GM12801 (cell line): ENCODE results near the gene PHF20.

Experiments
- TF ChIP-seq, protein P1 (sequence below): IDR thresholded peaks from one replicate; pipeline ENCODE4 v1.5.1; 2011; ENCODE audit warnings: control low read depth; ENCODE audit not compliant: insufficient read length; ENCODE audit errors: extremely low read depth

PHF20 gene

DNA sequence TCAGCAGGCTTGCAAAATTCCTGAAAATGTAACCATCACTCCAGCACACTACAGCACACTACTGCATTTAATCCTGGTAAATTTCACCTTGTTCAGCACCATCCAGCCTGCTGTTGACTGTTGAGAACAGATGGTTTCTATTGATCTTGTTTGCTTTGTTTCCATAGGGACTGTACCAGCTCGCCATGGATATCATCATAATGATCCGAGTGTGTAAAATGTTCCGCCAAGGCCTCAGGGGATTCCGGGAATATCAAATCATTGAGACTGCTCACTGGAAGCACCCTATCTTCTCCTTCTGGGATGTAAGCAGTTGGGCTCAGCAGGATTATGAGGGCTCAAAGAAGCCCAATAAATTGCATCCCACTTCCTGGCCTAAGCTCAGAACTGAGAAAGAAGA is 200.6 kb downstream of the PHF20 start:
- TF ChIP-seq, protein P1, sequence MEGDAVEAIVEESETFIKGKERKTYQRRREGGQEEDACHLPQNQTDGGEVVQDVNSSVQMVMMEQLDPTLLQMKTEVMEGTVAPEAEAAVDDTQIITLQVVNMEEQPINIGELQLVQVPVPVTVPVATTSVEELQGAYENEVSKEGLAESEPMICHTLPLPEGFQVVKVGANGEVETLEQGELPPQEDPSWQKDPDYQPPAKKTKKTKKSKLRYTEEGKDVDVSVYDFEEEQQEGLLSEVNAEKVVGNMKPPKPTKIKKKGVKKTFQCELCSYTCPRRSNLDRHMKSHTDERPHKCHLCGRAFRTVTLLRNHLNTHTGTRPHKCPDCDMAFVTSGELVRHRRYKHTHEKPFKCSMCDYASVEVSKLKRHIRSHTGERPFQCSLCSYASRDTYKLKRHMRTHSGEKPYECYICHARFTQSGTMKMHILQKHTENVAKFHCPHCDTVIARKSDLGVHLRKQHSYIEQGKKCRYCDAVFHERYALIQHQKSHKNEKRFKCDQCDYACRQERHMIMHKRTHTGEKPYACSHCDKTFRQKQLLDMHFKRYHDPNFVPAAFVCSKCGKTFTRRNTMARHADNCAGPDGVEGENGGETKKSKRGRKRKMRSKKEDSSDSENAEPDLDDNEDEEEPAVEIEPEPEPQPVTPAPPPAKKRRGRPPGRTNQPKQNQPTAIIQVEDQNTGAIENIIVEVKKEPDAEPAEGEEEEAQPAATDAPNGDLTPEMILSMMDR, result no peak

DNA sequence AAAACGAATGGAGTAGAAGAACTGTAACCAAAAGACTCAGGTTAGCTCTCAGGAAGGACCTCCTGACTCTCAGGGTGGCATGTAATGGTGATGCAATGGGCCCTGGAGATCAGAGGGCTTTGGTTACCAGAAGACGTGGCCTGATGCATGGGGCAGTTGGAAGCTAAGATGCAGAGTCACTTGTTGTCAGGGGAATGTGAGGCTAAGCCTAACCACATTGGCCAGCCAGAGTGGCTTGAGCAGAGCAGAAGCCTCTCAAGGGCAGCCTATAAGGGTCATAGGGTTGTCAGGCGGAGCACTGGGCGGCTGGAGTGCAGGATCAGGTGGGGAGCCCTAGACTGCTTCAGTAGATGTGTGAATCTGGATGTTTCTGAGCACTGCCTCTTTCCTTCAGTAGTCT is 202.4 kb downstream of the PHF20 start:
- TF ChIP-seq, protein P1, result no peak

DNA sequence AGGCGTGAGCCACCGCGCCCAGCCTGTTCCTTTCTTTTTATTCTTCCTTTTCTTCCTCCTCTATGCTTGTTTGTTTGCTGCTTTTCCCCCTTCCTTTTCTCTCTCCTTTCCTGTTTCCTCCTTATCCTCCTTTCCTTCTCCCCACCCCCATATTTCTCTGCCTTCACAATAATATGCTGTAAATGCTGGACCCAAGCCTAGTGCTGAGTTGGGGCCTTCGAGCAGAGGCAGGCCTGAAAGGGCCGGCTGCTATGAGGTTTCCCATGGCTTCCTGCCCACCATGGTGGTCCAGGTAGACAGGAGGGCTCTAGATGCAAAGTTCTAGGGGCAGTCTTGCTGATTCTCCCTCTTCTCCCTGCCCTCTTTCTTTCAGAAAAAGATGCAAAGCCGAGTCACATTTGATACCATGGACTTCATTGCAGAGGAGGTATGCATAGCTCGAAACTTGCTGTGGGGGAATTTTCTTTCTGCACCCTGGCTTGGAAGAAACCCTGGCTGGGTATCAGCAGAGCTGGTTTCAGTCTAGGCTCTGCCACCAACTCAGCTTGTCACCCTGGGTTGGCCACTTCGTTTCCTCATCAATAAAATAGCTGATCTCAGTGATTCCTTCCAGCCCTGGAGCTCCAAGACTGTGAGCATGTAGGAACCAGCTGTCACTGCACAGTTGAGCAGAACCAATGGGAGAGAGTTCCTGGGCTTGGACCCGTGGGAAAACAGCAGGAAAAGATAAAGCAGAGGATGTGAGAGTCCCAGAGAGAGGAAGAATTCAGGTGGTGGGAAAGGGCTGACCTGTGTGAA is 204.0 kb downstream of the PHF20 start:
- TF ChIP-seq, protein P1, result no peak

DNA sequence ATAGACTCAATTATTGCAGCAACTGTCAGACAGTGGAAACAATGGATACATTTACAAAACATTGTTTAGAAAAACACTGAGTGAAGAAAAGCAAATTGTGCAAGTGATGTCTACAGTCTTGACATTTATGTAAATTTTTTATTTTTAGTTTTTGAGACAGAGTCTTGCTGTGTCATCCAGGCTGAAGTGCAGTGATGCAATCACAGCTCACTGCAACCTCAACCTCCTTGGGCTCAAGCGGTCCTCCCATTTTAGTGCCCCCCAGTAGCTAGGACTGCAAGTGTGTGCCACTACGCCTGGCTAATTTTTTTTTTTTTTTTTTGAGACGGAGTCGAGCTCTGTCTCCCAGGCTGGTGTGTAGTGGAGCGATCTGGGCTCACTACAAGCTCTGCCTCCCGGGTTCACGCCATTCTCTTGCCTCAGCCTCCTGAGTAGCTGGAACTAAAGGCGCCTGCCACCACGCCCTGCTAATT is 206.3 kb downstream of the PHF20 start:
- TF ChIP-seq, protein P1, result no peak

DNA sequence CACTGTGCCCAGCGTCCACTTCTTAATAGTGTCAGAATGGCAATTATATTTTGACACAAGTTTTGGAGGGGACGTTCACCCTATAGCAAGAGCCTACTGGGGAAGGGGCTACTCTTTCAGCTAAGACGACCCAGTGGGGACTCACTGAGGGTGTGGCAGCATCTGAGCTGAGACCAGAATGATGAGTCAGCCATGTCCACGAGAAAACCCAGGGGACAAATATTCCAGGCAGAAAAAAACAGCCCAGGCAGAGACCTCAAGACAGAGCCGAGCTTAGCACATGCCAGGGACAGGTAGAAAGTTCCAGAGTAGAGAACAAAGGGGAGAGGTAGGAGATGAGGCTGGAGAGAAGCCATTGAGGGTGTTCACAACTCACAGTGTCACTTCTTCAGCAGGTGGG is 207.7 kb downstream of the PHF20 start:
- TF ChIP-seq, protein P1, result no peak

DNA sequence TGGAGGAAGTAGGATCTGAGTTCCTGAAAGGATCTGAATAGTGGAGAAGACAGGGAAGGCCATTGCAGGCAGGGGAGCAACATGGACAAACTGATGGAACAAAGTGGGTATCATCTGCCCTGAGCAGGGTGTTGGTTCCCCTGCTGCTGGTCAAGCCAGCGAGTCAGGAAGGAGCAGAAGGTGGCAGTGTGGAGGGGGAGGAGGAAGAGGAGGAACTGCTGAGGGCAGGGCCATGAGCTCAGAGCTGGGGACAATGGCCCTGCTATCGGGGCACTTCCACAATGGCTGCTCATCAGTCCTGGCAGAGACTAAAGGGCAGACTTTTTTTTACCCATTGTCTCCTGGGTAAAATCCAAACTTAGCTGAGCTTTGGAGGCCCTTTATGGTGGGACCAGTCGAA is 210.2 kb downstream of the PHF20 start:
- TF ChIP-seq, protein P1, result no peak

DNA sequence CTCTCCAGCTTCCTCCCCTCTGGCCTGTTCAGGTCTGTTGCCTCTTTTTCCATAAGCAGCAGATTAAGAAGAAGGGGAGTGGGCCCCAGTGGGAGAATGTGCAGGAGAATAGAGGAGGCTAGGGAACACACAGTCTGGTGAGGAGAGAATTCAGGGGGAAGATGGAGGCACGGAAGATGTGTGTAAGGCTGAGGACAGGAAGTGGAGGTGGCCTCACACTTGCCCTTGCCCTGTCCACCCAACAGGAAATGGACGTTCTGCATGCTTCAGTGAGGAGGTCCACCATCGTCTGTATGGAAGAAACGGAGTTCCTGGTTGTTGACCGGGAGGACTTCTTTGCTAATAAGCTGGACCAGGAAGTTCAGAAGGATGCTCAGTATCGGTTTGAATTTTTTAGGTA is 212.6 kb downstream of the PHF20 start:
- TF ChIP-seq, protein P1, result no peak
